AG08395 (cell line): Measurements from ENCODE around the gene SIRPA.
A peak's percentile ranks its signal among the peaks of the same experiment; 100 is the strongest.

Experiments used
- DNase-seq: peaks from one replicate; pipeline ENCODE4 v3.0.0; 2012; ENCODE audit warnings: mixed read lengths, low spot score

Gene SIRPA

DNA sequence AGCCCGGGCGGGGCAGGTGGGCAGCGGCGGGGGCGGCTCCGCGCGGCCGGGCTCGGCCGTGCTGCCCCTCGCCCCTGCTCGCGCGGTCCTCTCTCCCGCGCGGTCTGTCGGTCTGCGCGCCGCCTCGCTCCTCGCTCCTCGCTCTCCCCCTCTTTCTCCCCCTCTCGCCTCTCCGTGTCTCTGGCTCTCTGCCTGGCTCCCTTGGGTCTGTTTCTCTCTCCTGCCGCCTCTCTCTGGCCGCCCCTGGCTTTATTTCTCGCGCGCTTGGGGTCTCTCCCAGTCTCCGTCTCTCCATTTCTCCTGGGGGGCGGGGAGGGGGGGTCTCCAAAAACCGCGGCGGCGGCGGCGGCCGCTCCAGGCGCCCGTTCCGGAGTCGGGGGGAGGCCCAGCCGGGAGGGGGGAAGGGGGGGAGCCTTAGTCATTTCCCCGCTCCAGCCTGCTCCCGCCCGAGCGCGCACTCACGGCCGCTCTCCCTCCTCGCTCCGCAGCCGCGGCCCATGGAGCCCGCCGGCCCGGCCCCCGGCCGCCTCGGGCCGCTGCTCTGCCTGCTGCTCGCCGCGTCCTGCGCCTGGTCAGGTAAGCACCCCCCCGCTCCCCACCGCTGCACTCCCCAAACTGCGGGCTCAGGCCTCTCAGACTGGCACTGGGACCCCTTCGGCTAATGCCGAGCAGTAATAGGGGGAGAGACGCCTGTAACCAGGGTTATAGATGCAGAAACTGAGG is at the start of gene SIRPA:
SIRPA (plus strand) TSS at position 457 of the 723 bp plus-strand sequence; CDS start at position 498, 41 bp downstream.
- peak; percentile 92 for DNase-seq

- no peak for DNase-seq
Observed at GRCh38 chr20:1845701-1846100, 49.5 kb upstream of the SIRPA start.

- no peak for DNase-seq
Observed at GRCh38 chr20:1846341-1846740, 48.9 kb upstream of the SIRPA start.

GRCh38 chr20:1846876-1847275 is 48.3 kb upstream of the SIRPA start:
- no peak for DNase-seq

DNA sequence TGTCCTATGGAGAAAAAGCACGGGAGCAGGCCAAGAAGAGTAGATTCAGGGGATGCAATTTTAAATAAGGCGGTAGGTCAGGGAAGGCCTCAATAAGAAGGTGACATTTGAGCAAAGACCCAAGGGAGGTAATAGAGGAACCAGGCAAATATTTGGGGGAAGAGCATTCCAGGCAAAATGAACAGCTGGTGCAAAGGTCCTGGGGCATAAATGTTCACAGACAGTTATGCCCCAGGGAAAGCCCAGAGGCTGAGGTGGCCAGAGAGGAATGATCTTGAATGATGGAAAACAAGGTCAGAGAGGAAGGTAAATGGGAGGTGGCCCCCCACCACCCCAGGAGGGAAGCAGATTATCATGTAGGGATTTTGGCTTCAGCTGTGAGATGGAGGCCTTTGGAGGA is 47.4 kb upstream of the SIRPA start:
- DNase-seq = no peak

GRCh38 chr20:1848373-1848772 is 46.8 kb upstream of the SIRPA start:
- no peak for DNase-seq

- no peak for DNase-seq
Observed at GRCh38 chr20:1851396-1851795, 43.8 kb upstream of the SIRPA start.

DNA sequence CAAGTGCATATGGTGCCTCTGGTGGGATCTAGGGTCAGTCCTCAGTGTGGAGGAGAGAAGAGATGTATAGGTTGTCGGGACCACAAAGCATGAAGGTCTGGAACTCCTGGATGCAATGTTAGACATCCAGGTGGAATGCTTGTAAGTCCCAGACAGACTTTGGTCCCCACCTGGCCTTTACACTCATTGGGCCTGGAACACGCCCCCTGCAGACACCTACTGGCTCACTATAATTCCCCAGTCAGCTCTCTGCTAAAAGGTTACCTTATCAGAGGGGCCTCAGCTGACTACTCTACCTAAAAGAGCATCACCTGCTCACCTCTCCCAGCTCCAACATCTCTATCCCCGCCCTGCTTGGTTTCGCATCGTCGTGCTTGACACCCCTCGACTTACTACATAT is 41.7 kb upstream of the SIRPA start:
- DNase-seq = no peak

GRCh38 chr20:1854246-1854645 is 41.0 kb upstream of the SIRPA start:
- DNase-seq = no peak

- no peak for DNase-seq
Observed at GRCh38 chr20:1855109-1855508, 40.1 kb upstream of the SIRPA start.

GRCh38 chr20:1855690-1856089 is 39.5 kb upstream of the SIRPA start:
- no peak for DNase-seq

DNA sequence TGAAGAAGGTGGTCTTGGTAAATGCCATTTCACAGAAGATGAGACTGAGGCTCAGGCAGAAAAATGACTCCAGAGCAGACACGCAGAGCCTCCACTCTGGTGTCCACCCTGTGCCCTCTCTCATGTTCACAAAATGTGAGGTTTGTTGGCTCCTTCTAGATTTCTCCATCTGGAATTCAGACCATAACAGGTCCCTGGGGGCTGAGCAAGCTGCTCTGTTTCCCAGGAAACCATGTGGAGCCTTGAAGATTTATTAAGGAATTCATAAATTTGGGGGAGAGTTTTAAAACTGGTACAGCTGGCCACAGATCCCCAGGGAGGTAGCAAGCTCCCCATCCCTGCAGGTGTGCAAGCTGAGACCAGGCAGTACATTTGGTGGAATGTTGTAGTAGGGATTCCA is 38.8 kb upstream of the SIRPA start:
- peak; percentile 65 for DNase-seq

DNA sequence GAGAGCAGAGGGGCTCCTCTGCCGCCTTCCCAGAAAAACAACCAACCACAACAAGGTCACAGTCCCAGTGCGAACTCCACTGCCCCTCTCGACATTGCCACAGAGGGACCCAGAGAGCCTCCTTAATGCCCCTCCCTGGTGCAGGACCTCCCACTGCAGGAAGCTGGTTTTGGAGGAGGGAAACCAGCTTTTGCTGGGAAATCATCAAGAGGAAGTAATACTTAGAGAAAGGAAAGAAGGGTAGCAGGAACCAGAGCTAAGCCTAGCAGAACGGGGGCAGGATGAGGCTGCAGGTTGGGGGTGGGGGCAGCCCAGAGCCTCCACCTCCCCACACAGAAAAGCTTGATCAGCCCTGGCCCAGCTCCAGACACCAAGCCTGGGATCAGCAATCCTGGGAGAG is 37.7 kb upstream of the SIRPA start:
- no peak for DNase-seq

- DNase-seq = peak; percentile 40
Observed at GRCh38 chr20:1858871-1859270, 36.3 kb upstream of the SIRPA start.

DNA sequence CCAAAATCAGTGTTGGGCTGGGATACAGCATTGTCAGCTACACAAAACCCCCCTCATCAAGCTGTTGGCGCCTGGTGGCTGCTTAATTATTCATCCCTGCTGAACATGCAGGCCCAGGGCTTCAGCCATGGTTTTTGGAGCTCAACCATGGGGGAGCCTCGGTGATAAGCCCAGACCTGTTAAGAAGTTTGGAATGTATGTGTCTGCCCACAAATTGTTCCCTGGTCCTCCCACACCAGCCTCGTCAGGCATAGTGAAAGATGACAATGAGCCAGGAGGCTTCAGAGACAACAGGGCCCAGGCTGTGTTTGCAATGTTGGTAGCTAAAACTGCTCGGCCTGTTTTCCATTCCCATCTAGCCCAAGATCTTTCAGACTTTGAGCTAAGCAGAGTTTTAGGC is 34.8 kb upstream of the SIRPA start:
- peak; percentile 91 for DNase-seq

DNA sequence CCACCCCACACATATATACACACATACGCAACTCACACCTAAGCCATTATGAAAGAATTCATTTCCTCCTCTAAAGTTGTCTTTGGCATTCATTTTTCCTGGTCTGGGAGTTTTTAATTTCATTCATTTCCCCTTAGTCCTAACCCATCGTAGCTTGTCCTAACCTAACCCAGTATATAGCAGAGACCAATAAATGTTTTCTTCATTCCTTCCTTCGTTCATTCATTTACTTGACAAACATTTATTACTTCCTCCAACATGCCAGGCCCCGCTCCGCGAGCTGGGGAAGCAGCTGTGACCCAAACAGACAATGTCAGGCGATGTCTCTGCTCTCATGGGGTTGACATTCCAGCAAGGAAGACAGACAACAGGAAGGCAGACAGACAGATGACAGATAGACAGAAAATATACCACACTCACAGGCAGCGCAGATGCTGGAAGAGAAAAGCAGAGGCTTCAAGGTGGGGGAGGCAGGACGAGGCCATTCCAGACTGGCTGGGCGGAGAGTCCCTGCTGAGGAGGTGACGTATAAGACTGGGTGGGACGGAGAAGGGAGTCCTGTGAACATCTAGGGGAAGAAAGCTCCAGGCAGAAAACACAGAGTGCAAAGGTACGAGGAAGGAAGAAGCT is 33.7 kb upstream of the SIRPA start:
- DNase-seq = peak; percentile 82

DNA sequence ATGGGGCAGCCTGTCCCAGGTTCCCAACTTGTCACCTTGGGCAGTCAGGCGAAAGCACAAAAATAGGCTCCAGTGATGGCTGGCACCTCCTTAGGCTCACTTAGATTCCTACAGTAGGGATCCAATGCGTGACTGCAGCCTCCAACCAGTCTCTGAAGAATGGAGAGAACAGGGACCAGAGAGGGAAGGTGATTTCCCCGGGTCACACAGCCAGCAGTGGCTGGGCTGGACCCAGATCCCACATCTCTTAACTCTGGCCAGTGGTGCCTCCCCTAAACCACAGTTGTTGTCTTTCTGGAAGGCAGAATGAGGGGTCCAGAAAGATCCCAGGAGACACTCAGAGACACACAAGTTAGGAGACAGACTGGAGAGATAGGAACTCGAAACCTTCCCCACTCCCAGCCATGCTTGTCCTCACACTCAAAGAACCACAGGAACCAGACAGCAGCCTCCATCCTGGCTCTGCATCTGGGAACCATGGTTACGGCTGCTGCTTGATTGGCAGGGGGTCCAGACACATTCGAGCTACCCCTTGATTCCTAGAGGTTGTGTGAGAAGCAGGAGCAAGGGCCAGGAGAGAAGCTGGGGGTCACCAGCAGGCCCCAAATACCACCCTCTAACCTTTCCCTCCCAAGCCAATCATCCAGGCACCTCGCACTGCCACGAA is 33.1 kb upstream of the SIRPA start:
- DNase-seq = no peak

DNA sequence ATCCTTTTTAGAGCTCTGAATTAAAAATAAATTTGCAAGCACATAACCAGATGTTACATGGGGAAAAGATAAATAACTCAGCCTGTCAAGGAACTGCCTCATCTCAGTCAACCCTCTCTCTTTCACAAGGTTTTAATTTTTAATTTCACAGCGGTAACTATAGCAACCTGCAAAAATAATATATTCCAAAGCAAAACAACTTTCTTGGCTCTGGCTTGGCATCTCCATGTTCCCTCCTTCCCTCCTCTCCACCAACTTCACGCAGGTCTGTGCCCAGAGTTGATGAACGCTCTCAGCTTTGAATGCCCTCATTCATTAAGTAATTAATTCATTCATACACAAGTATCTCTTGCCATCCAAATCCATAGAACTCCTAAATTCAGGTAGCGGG is 32.5 kb upstream of the SIRPA start:
- no peak for DNase-seq

DNA sequence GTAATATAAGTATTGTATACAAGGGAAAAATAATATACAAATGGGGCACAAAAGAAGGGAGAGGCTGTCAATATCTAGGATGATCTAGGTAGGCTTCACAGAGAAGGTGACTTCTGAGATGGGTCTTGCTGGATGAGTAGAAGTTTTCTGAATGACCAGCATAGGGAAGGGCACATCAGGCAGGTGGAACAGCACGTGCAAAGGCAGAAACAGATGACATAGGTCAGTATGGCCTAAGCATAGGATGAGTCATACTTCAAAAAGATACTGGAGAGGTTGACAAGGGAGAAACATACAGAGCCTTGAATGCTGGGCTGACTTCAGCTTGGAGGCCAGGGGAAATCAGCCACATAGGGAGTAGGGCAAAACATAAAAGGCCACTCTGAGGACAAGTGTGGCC is 31.9 kb upstream of the SIRPA start:
- no peak for DNase-seq

DNA sequence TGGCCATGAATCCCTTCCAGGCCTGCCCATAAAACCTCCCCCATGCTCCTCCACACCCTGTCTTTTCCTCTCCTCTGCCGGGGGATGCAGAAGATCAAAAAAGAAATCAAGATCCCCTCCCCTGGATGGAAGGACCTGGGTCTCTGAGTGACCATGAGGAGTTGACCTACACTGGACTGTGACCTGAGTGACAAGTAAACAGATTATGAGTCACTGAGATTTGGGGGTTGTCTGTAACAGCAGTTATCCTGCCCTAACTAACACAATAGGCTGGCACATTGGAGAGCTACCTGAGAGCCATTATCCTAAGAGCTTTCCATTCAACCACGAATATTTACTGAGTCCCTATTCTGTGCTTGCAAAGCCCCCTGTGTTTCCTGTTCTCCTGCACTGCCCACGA is 28.4 kb upstream of the SIRPA start:
- no peak for DNase-seq

- DNase-seq = no peak
Observed at GRCh38 chr20:1867495-1868260, 27.5 kb upstream of the SIRPA start.

DNA sequence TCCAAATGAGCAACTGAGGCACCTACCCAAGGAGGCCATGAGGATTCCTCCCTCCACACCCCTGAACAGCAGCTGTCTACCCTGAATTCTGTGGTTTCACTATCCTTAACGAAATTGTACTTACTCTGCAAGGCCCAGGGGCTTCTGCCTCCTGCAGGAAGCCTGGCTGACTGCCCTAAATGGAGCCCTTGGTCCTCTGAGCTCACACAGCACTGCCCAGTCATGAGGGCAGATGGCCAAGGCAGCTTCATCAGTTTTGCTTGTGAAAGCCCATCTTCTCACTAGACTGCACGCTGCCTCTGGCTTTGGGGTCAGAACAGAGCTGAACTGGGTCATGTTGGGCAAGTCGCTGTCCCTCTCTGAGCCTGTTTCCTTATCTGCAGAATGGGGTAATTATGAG is 26.4 kb upstream of the SIRPA start:
- DNase-seq = peak; percentile 28

GRCh38 chr20:1870323-1870722 is 24.9 kb upstream of the SIRPA start:
- no peak for DNase-seq
